ENCODE results near the gene CCDC182. TPM values are rescaled to one million over a fixed set of nuclear protein-coding genes. Genes with fewer than 3 reads are reported as not detected.

CCDC182 gene
- total and polyA plus RNA-seq, 9 of the 15 experiments (the other 6 are each of a cell fraction or from before 2014, with no cell fraction given) = not detected

GRCh38 chr17:57781386-57782061 lies 36.4 kb upstream of the CCDC182 start (continued):
- TF ChIP-seq CTCFL (IDR thresholded peaks at IDR 0.05; ENCODE audit: borderline replicate concordance, insufficient read depth, low read depth, low read length, poor library complexity, severe bottlenecking) (no peak), KDM4B (IDR thresholded peaks at IDR 0.05; ENCODE audit: borderline replicate concordance in 2 of 2, low read depth in 1 of 2) (no peak), CHD7 (IDR thresholded peaks at IDR 0.05; ENCODE audit: low read depth, low read length) (no peak), CTBP1 (IDR thresholded peaks at IDR 0.05; ENCODE audit: borderline replicate concordance) (no peak), RBFOX2 (IDR thresholded peaks at IDR 0.05; ENCODE audit: low read depth, low read length) (no peak), ZNF696 (CRISPR knock-in tag; conservative IDR thresholded peaks at IDR 0.05) (no peak), MNT (conservative IDR thresholded peaks at IDR 0.05) (no peak), FOXO4 (CRISPR knock-in tag; IDR thresholded peaks at IDR 0.05) (no peak), ARID2 (IDR thresholded peaks at IDR 0.05) (no peak), ZNF140 (CRISPR knock-in tag; IDR thresholded peaks at IDR 0.05) (no peak)
